ENCODE data around the gene TXNDC16.

The TXNDC16 gene

DNA sequence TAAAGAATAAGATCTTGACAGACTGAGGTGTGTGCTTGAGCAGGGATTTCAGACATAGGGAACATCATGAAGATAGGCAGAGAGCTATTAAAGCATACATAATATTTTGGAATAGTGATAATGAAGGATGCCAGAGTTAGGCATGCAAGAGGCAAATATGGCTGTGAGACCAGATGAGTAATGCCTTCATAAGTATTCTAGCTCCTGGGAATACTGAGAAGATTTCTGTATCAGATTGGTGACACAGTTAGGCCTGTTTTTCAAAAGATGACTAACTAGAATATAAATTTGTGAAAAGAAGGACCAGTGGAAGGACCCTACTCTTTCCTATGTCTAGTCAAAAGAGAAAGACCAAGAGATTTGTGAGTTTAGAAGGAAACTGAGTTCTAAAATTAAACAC lies 108.8 kb downstream of the TXNDC16 start:
- Histone ChIP-seq H3K9ac (ENCODE audit: low read length) (no peak overlapping the region), H2AFZ (ENCODE audit: low read depth, low read length) (no peak overlapping the region), H3K4me3 (ENCODE audit: low read length) (no peak overlapping the region), H4K20me1 (ENCODE audit: insufficient read depth, low read length) (no peaks in the 10 kb centered on the region), H3K4me1 (ENCODE audit: low read length) (no peaks in the 10 kb centered on the region), H3K9me3 (ENCODE audit: insufficient read depth, low read length) (no peaks in the 10 kb centered on the region), H3K4me2 (ENCODE audit: low read length) (no peak overlapping the region), H3K27ac (ENCODE audit: low read length) (no peak overlapping the region), H3K36me3 (replicated peaks; ENCODE audit: low read depth, low read length) (peaks cover 2% of the 10 kb centered on the region), H3K79me2 (ENCODE audit: low read length) (no peaks in the 10 kb centered on the region), H3K27me3 (ENCODE audit: low read depth, low read length) (no peaks in the 10 kb centered on the region)
- TF ChIP-seq EZH2phosphoT487 (IDR thresholded peaks at IDR 0.05; ENCODE audit: low read depth) = no peak
- TF ChIP-seq, protein P1, sequence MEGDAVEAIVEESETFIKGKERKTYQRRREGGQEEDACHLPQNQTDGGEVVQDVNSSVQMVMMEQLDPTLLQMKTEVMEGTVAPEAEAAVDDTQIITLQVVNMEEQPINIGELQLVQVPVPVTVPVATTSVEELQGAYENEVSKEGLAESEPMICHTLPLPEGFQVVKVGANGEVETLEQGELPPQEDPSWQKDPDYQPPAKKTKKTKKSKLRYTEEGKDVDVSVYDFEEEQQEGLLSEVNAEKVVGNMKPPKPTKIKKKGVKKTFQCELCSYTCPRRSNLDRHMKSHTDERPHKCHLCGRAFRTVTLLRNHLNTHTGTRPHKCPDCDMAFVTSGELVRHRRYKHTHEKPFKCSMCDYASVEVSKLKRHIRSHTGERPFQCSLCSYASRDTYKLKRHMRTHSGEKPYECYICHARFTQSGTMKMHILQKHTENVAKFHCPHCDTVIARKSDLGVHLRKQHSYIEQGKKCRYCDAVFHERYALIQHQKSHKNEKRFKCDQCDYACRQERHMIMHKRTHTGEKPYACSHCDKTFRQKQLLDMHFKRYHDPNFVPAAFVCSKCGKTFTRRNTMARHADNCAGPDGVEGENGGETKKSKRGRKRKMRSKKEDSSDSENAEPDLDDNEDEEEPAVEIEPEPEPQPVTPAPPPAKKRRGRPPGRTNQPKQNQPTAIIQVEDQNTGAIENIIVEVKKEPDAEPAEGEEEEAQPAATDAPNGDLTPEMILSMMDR (IDR thresholded peaks at IDR 0.05; ENCODE audit: low read depth, low read length) = no peak

DNA sequence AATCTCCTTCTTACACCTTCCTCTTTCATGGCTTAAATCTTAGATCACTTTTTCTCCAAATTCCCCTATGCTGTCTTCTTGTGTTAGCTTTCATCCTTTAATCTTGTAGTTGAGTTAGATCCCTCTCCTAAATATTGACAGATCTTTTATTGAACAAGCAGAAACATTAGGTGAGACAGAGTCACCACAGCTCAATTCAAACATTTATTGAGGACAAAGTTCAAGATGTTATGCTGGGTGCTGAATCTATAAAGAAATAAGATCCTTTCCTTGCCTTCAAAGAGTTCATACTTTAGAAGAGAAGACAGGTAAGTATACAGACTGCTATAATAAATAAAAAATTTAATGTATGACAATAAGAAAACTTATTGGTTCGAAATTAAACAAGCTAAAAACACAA lies 109.7 kb downstream of the TXNDC16 start:
- H3K79me2 ChIP-seq (ENCODE audit: low read length) = no peaks in the 10 kb centered on the region
- H3K4me3 ChIP-seq (ENCODE audit: low read length) = no peak overlapping the region
- no peaks in the 10 kb centered on the region for H3K9me3 ChIP-seq (ENCODE audit: insufficient read depth, low read length)
- H3K9ac ChIP-seq (ENCODE audit: low read length) = no peak overlapping the region
- H3K4me1 ChIP-seq (ENCODE audit: low read length) = no peaks in the 10 kb centered on the region
- no peak overlapping the region for H3K27ac ChIP-seq (ENCODE audit: low read length)
- H3K36me3 ChIP-seq (replicated peaks; ENCODE audit: low read depth, low read length) = peaks cover 2% of the 10 kb centered on the region
- H4K20me1 ChIP-seq (ENCODE audit: insufficient read depth, low read length) = no peaks in the 10 kb centered on the region
- TF ChIP-seq EZH2phosphoT487 (IDR thresholded peaks at IDR 0.05; ENCODE audit: low read depth) = no peak
- TF ChIP-seq, protein P1 (IDR thresholded peaks at IDR 0.05; ENCODE audit: low read depth, low read length) = no peak
- H3K27me3 ChIP-seq (ENCODE audit: low read depth, low read length) = no peaks in the 10 kb centered on the region
- no peak overlapping the region for H3K4me2 ChIP-seq (ENCODE audit: low read length)
- H2AFZ ChIP-seq (ENCODE audit: low read depth, low read length) = no peak overlapping the region

DNA sequence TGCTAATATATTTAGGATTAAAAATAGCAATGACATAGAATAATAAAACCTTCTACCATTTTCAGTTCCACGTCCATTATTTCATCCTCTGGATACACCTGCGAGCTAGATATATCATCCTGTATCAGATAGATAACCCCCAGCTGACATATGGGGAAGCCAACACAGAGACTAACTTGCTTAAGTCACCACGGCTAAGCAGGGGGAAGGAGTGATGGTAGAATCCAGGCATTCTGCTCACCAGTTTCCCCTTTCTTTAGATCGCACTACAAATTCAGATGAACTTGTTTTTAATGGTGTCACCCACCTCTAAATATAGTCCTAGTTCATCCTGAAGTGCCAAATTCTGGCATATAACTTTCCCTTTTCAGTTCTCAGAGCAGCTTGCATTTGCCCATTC lies 110.1 kb downstream of the TXNDC16 start:
- no peaks in the 10 kb centered on the region for H3K9me3 ChIP-seq (ENCODE audit: insufficient read depth, low read length)
- H3K4me2 ChIP-seq (ENCODE audit: low read length) = no peak overlapping the region
- H4K20me1 ChIP-seq (ENCODE audit: insufficient read depth, low read length) = no peaks in the 10 kb centered on the region
- peaks cover 2% of the 10 kb centered on the region for H3K36me3 ChIP-seq (replicated peaks; ENCODE audit: low read depth, low read length)
- H3K27ac ChIP-seq (ENCODE audit: low read length) = no peak overlapping the region
- TF ChIP-seq EZH2phosphoT487 (IDR thresholded peaks at IDR 0.05; ENCODE audit: low read depth) = no peak
- TF ChIP-seq, protein P1 (IDR thresholded peaks at IDR 0.05; ENCODE audit: low read depth, low read length) = no peak
- H3K4me1 ChIP-seq (ENCODE audit: low read length) = no peaks in the 10 kb centered on the region
- no peak overlapping the region for H3K9ac ChIP-seq (ENCODE audit: low read length)
- no peaks in the 10 kb centered on the region for H3K27me3 ChIP-seq (ENCODE audit: low read depth, low read length)
- H2AFZ ChIP-seq (ENCODE audit: low read depth, low read length) = no peak overlapping the region
- no peaks in the 10 kb centered on the region for H3K79me2 ChIP-seq (ENCODE audit: low read length)
- H3K4me3 ChIP-seq (ENCODE audit: low read length) = no peak overlapping the region

DNA sequence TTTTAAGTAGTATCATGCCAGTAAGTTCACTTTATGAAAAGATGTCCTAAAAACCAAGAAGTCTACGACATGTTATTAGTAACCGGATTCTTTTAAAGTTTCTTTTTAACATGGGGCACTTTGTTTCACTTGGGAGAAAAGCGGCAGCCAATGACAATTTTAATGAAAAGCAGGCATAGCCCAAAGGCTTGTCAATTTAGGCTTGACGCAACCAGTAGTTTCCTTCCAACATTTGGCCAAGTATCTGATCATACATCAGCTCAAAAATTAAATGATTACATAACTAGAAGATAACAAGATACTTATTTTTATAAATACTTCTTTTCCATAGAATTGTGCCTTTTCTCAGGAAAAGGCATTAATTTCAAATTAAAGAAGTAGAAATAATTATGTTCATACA lies 112.8 kb downstream of the TXNDC16 start:
- Histone ChIP-seq H3K27me3 (ENCODE audit: low read depth, low read length) (no peaks in the 10 kb centered on the region), H2AFZ (ENCODE audit: low read depth, low read length) (no peak overlapping the region), H3K4me3 (ENCODE audit: low read length) (no peak overlapping the region), H3K79me2 (ENCODE audit: low read length) (no peaks in the 10 kb centered on the region), H3K4me1 (ENCODE audit: low read length) (no peaks in the 10 kb centered on the region), H3K9ac (ENCODE audit: low read length) (no peak overlapping the region), H3K36me3 (replicated peaks; ENCODE audit: low read depth, low read length) (no peaks in the 10 kb centered on the region), H3K4me2 (ENCODE audit: low read length) (no peak overlapping the region), H3K27ac (ENCODE audit: low read length) (no peak overlapping the region), H4K20me1 (ENCODE audit: insufficient read depth, low read length) (no peaks in the 10 kb centered on the region), H3K9me3 (ENCODE audit: insufficient read depth, low read length) (no peaks in the 10 kb centered on the region)
- TF ChIP-seq, protein P1 (IDR thresholded peaks at IDR 0.05; ENCODE audit: low read depth, low read length) = no peak
- no peak for TF ChIP-seq EZH2phosphoT487 (IDR thresholded peaks at IDR 0.05; ENCODE audit: low read depth)

Data from OCI-LY3 (cell line).